ENCODE data around the gene SCN11A. TPM values are rescaled to one million over a fixed set of nuclear protein-coding genes. Genes with fewer than 3 reads are reported as not detected.

The SCN11A gene
- total RNA-seq, 1 experiment from 2014 or later: not detected

- H3K27me3 ChIP-seq (replicated peaks): no peaks in the 10 kb centered on the region
- peak overlapping the region; percentile 90 for H3K4me3 ChIP-seq
- no peak for DNase-seq (ENCODE audit: low read depth in 1 of 2, low spot score in 2 of 2)
- peaks cover 17% of the 10 kb centered on the region for H3K4me1 ChIP-seq (replicated peaks)
- no peaks in the 10 kb centered on the region for H3K9me3 ChIP-seq (replicated peaks)
- peak overlapping the region; percentile 88 for H3K27ac ChIP-seq
- H3K36me3 ChIP-seq: peaks cover 9% of the 10 kb centered on the region; the same call in 1 of the 2 replicates
Observed at GRCh38 chr3:39052583-39052982, 839 bp upstream of the SCN11A start.

- H3K4me3 ChIP-seq: no peak overlapping the region
Observed at GRCh38 chr3:39050029-39050428, 1.7 kb downstream of the SCN11A start.

GRCh38 chr3:39038165-39038564 is 13.6 kb downstream of the SCN11A start:
- Histone ChIP-seq H3K4me3 (no peak overlapping the region), H3K36me3 (no peaks in the 10 kb centered on the region), H3K4me1 (replicated peaks) (peaks cover 11% of the 10 kb centered on the region), H3K27me3 (replicated peaks) (no peaks in the 10 kb centered on the region), H3K27ac (peak overlapping the region; percentile 29), H3K9me3 (replicated peaks) (no peaks in the 10 kb centered on the region)
- DNase-seq (ENCODE audit: low read depth in 1 of 2, low spot score in 2 of 2): peak in 1 of 2 experiments; percentile 63

More at GRCh38 chr3:39050029-39050428, 1.7 kb downstream of the SCN11A start:
- Histone ChIP-seq H3K36me3 (peaks cover 9% of the 10 kb centered on the region; the same call in 1 of the 2 replicates), H3K4me1 (replicated peaks) (peaks cover 14% of the 10 kb centered on the region), H3K27ac (no peak overlapping the region), H3K9me3 (replicated peaks) (no peaks in the 10 kb centered on the region), H3K27me3 (replicated peaks) (no peaks in the 10 kb centered on the region)
- no peak for DNase-seq (ENCODE audit: low read depth in 1 of 2, low spot score in 2 of 2)

- no peaks in the 10 kb centered on the region for H3K27me3 ChIP-seq (replicated peaks)
- no peaks in the 10 kb centered on the region for H3K9me3 ChIP-seq (replicated peaks)
- DNase-seq (ENCODE audit: low read depth in 1 of 2, low spot score in 2 of 2): no peak
- no peaks in the 10 kb centered on the region for H3K4me1 ChIP-seq (replicated peaks)
- no peak overlapping the region for H3K27ac ChIP-seq
- H3K36me3 ChIP-seq: no peaks in the 10 kb centered on the region
- no peak overlapping the region for H3K4me3 ChIP-seq
Observed at GRCh38 chr3:39029556-39029955, 22.2 kb downstream of the SCN11A start.

- DNase-seq (ENCODE audit: low read depth in 1 of 2, low spot score in 2 of 2): no peak
- no peaks in the 10 kb centered on the region for H3K27me3 ChIP-seq (replicated peaks)
- no peak overlapping the region for H3K27ac ChIP-seq
Observed at GRCh38 chr3:39028546-39028945, 23.2 kb downstream of the SCN11A start.

GRCh38 chr3:39025222-39025970 is 26.3 kb downstream of the SCN11A start:
- no peaks in the 10 kb centered on the region for H3K36me3 ChIP-seq
- no peak overlapping the region for H3K4me3 ChIP-seq
- H3K27ac ChIP-seq: no peak overlapping the region
- no peaks in the 10 kb centered on the region for H3K27me3 ChIP-seq (replicated peaks)
- no peak for DNase-seq (ENCODE audit: low read depth in 1 of 2, low spot score in 2 of 2)
- no peaks in the 10 kb centered on the region for H3K4me1 ChIP-seq (replicated peaks)
- no peaks in the 10 kb centered on the region for H3K9me3 ChIP-seq (replicated peaks)

More at GRCh38 chr3:39028546-39028945, 23.2 kb downstream of the SCN11A start:
- H3K36me3 ChIP-seq: no peaks in the 10 kb centered on the region
- H3K4me3 ChIP-seq: no peak overlapping the region
- H3K9me3 ChIP-seq (replicated peaks): no peaks in the 10 kb centered on the region
- no peaks in the 10 kb centered on the region for H3K4me1 ChIP-seq (replicated peaks)

- DNase-seq (ENCODE audit: low read depth in 1 of 2, low spot score in 2 of 2): no peak
Observed at GRCh38 chr3:39024497-39024896, 27.2 kb downstream of the SCN11A start.

GRCh38 chr3:39022286-39022630 is 29.5 kb downstream of the SCN11A start:
- no peaks in the 10 kb centered on the region for H3K4me1 ChIP-seq (replicated peaks)
- no peaks in the 10 kb centered on the region for H3K27me3 ChIP-seq (replicated peaks)
- no peak overlapping the region for H3K27ac ChIP-seq
- DNase-seq (ENCODE audit: low read depth in 1 of 2, low spot score in 2 of 2): no peak
- no peak overlapping the region for H3K4me3 ChIP-seq
- no peaks in the 10 kb centered on the region for H3K36me3 ChIP-seq
- no peaks in the 10 kb centered on the region for H3K9me3 ChIP-seq (replicated peaks)

More at GRCh38 chr3:39024497-39024896, 27.2 kb downstream of the SCN11A start:
- Histone ChIP-seq H3K4me1 (replicated peaks) (no peaks in the 10 kb centered on the region), H3K9me3 (replicated peaks) (no peaks in the 10 kb centered on the region), H3K27ac (no peak overlapping the region), H3K36me3 (no peaks in the 10 kb centered on the region), H3K4me3 (no peak overlapping the region), H3K27me3 (replicated peaks) (no peaks in the 10 kb centered on the region)

GRCh38 chr3:39021465-39022285 is 30.1 kb downstream of the SCN11A start:
- Histone ChIP-seq H3K4me1 (replicated peaks) (no peaks in the 10 kb centered on the region), H3K9me3 (replicated peaks) (no peaks in the 10 kb centered on the region), H3K27me3 (replicated peaks) (no peaks in the 10 kb centered on the region), H3K4me3 (no peak overlapping the region), H3K27ac (no peak overlapping the region), H3K36me3 (no peaks in the 10 kb centered on the region)
- no peak for DNase-seq (ENCODE audit: low read depth in 1 of 2, low spot score in 2 of 2)

GRCh38 chr3:39021029-39021428 is 30.7 kb downstream of the SCN11A start:
- Histone ChIP-seq H3K27me3 (replicated peaks) (no peaks in the 10 kb centered on the region), H3K4me1 (replicated peaks) (no peaks in the 10 kb centered on the region), H3K36me3 (no peaks in the 10 kb centered on the region), H3K9me3 (replicated peaks) (no peaks in the 10 kb centered on the region), H3K27ac (no peak overlapping the region), H3K4me3 (no peak overlapping the region)
- DNase-seq (ENCODE audit: low read depth in 1 of 2, low spot score in 2 of 2): no peak

GRCh38 chr3:39019299-39019698 is 32.4 kb downstream of the SCN11A start:
- no peak overlapping the region for H3K4me3 ChIP-seq
- no peaks in the 10 kb centered on the region for H3K27me3 ChIP-seq (replicated peaks)
- no peaks in the 10 kb centered on the region for H3K9me3 ChIP-seq (replicated peaks)
- H3K4me1 ChIP-seq (replicated peaks): no peaks in the 10 kb centered on the region
- no peak overlapping the region for H3K27ac ChIP-seq
- no peak for DNase-seq (ENCODE audit: low read depth in 1 of 2, low spot score in 2 of 2)
- H3K36me3 ChIP-seq: no peaks in the 10 kb centered on the region

- no peak overlapping the region for H3K27ac ChIP-seq
- H3K4me1 ChIP-seq (replicated peaks): no peaks in the 10 kb centered on the region
- H3K36me3 ChIP-seq: no peaks in the 10 kb centered on the region
- no peaks in the 10 kb centered on the region for H3K27me3 ChIP-seq (replicated peaks)
- DNase-seq (ENCODE audit: low read depth in 1 of 2, low spot score in 2 of 2): no peak
- no peaks in the 10 kb centered on the region for H3K9me3 ChIP-seq (replicated peaks)
- H3K4me3 ChIP-seq: no peak overlapping the region
Observed at GRCh38 chr3:39015418-39015817, 36.3 kb downstream of the SCN11A start.

- DNase-seq (ENCODE audit: low read depth in 1 of 2, low spot score in 2 of 2): no peak
- Histone ChIP-seq H3K36me3 (no peaks in the 10 kb centered on the region), H3K27ac (no peak overlapping the region), H3K9me3 (replicated peaks) (no peaks in the 10 kb centered on the region), H3K4me1 (replicated peaks) (no peaks in the 10 kb centered on the region), H3K4me3 (no peak overlapping the region), H3K27me3 (replicated peaks) (no peaks in the 10 kb centered on the region)
Observed at GRCh38 chr3:39013921-39014509, 37.7 kb downstream of the SCN11A start.

GRCh38 chr3:39013289-39013688 is 38.5 kb downstream of the SCN11A start:
- Histone ChIP-seq H3K27me3 (replicated peaks) (no peaks in the 10 kb centered on the region), H3K36me3 (no peaks in the 10 kb centered on the region), H3K27ac (no peak overlapping the region), H3K4me3 (no peak overlapping the region), H3K9me3 (replicated peaks) (no peaks in the 10 kb centered on the region), H3K4me1 (replicated peaks) (no peaks in the 10 kb centered on the region)
- DNase-seq (ENCODE audit: low read depth in 1 of 2, low spot score in 2 of 2): no peak
